SH-SY5Y (cell line): Measurements from ENCODE around the gene MCU.

Experiments
- GATA2 ChIP-seq: IDR thresholded peaks from 2 replicates; pipeline ENCODE4 v1.6.1; 2011; ENCODE audit warnings: mild to moderate bottlenecking, low read depth, low read length
- GATA3 ChIP-seq: IDR thresholded peaks from 2 replicates; pipeline ENCODE4 v1.6.1; 2011; ENCODE audit warnings: low read depth, mild to moderate bottlenecking, low read length, moderate library complexity

The MCU gene

GRCh38 chr10:72796042-72796441, 104.1 kb downstream of the MCU start:
- TF ChIP-seq GATA2 (no peak), GATA3 (no peak)

- TF ChIP-seq GATA3 (no peak), GATA2 (no peak)
These were observed 104.6 kb downstream of the MCU start for GRCh38 chr10:72796538-72796937.

- TF ChIP-seq GATA3 (no peak), GATA2 (no peak)
These were observed 108.2 kb downstream of the MCU start for GRCh38 chr10:72800000-72800740.

- no peak for TF ChIP-seq GATA3
- TF ChIP-seq GATA2 = no peak
These were observed 108.8 kb downstream of the MCU start for GRCh38 chr10:72800741-72801092.

- TF ChIP-seq GATA3 (no peak), GATA2 (no peak)
These were observed 109.4 kb downstream of the MCU start for GRCh38 chr10:72801263-72801868.

GRCh38 chr10:72802332-72802731, 110.4 kb downstream of the MCU start:
- no peak for TF ChIP-seq GATA2
- TF ChIP-seq GATA3 = no peak

- no peak for TF ChIP-seq GATA3
- no peak for TF ChIP-seq GATA2
These were observed 111.0 kb downstream of the MCU start for GRCh38 chr10:72802763-72803505.

GRCh38 chr10:72808001-72808400, 116.1 kb downstream of the MCU start:
- no peak for TF ChIP-seq GATA3
- TF ChIP-seq GATA2 = no peak

GRCh38 chr10:72809006-72809405, 117.1 kb downstream of the MCU start:
- TF ChIP-seq GATA3 (no peak), GATA2 (no peak)

- no peak for TF ChIP-seq GATA2
- TF ChIP-seq GATA3 = no peak
These were observed 119.0 kb downstream of the MCU start for GRCh38 chr10:72810976-72811375.

- no peak for TF ChIP-seq GATA3
- no peak for TF ChIP-seq GATA2
These were observed 120.4 kb downstream of the MCU start for GRCh38 chr10:72812415-72812752.

- TF ChIP-seq GATA3 = no peak
- no peak for TF ChIP-seq GATA2
These were observed 120.9 kb downstream of the MCU start for GRCh38 chr10:72812753-72813430.

- no peak for TF ChIP-seq GATA2
- TF ChIP-seq GATA3 = no peak
These were observed 122.3 kb downstream of the MCU start for GRCh38 chr10:72814099-72814790.

GRCh38 chr10:72816565-72816964, 124.6 kb downstream of the MCU start:
- TF ChIP-seq GATA2 (no peak), GATA3 (no peak)
